OCI-LY3 (cell line): ENCODE results near the gene SLC38A5.

Experiments
- EZH2phosphoT487 ChIP-seq: fragments of 200-600 bp; shearing (Covaris generic); IDR thresholded peaks from 2 replicates; pipeline ENCODE4 v1.6.1; 2018; ENCODE audit warnings: antibody characterized with exemption, mixed run types, low read depth
- TF ChIP-seq, protein P1 (sequence below): fragments of 200-600, 300-600 bp; sonication (generic); IDR thresholded peaks from 2 replicates; pipeline ENCODE4 v1.5.1; 2014; ENCODE audit warnings: antibody characterized with exemption, low read length, low read depth

DNA sequence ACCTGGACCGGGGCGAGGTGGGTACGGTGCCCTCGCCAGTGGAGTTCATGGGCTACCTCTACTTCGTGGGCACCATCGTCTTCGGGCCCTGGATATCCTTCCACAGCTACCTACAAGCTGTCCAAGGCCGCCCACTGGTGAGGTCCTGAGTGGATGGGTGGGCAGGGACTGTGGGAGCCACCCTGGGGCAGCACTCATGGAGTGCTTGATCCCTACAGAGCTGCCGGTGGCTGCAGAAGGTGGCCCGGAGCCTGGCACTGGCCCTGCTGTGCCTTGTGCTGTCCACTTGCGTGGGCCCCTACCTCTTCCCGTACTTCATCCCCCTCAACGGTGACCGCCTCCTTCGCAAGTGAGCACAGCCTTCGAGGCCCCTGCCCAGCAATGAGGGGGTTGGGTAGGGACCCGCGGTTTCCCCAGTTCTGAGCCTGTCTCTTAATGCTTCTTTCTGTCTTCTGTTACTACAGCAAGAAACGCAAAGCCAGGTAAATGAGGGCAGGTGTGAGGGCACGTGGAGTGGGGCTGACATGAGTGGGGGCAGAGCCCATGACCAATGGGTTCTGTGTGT lies 42.4 kb upstream of the SLC38A5 start:
- TF ChIP-seq, protein P1, sequence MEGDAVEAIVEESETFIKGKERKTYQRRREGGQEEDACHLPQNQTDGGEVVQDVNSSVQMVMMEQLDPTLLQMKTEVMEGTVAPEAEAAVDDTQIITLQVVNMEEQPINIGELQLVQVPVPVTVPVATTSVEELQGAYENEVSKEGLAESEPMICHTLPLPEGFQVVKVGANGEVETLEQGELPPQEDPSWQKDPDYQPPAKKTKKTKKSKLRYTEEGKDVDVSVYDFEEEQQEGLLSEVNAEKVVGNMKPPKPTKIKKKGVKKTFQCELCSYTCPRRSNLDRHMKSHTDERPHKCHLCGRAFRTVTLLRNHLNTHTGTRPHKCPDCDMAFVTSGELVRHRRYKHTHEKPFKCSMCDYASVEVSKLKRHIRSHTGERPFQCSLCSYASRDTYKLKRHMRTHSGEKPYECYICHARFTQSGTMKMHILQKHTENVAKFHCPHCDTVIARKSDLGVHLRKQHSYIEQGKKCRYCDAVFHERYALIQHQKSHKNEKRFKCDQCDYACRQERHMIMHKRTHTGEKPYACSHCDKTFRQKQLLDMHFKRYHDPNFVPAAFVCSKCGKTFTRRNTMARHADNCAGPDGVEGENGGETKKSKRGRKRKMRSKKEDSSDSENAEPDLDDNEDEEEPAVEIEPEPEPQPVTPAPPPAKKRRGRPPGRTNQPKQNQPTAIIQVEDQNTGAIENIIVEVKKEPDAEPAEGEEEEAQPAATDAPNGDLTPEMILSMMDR: no peak
- TF ChIP-seq EZH2phosphoT487: no peak
